Prostate gland (tissue), 2 donors: ENCODE data around the gene AFF3.

Source experiments
- CTCF ChIP-seq, 4 experiments: fragments of 200-600 bp in 2 of 4; fragments of 450-650 bp in 2 of 4; sonication (generic) in 2 of 4; IDR thresholded peaks; 1 replicate in 3 of 4; 2 replicates in 1 of 4; pipeline ENCODE4 v1.5.1; 2016 to 2019; ENCODE audit warnings: antibody characterized with exemption in 4 of 4, mild to moderate bottlenecking in 2 of 4, moderate library complexity in 2 of 4
- POLR2AphosphoS5 ChIP-seq: sonication (generic); formaldehyde crosslinking; IDR thresholded peaks from one replicate; pipeline ENCODE4 v1.6.1; 2017; ENCODE audit warnings: antibody characterized with exemption

GRCh38 chr2:99794414-99794813 is 348.0 kb downstream of the AFF3 start:
- TF ChIP-seq POLR2AphosphoS5, result no peak
- TF ChIP-seq CTCF (IDR thresholded peaks at IDR 0.05), result no peak
